Muscle layer of colon (tissue), 2 donors: ENCODE results near the gene ELAPOR1.

Source experiments
- H3K27ac ChIP-seq: one replicate; pipeline ENCODE4 v1.7.0; 2013; ENCODE audit warnings: low read depth, mild to moderate bottlenecking, low read length, moderate library complexity
- H3K27me3 ChIP-seq, 2 donors: one replicate each; pipeline ENCODE4 v1.7.0; 2013; ENCODE audit warnings: low read length in 2 of 2, mild to moderate bottlenecking in 2 of 2; ENCODE audit not compliant: insufficient read depth in 2 of 2, control insufficient read depth in 1 of 2
- H3K36me3 ChIP-seq: one replicate; pipeline ENCODE4 v1.7.0; 2013; ENCODE audit warnings: mild to moderate bottlenecking, low read length; ENCODE audit not compliant: insufficient read depth
- H3K4me1 ChIP-seq: one replicate; pipeline ENCODE4 v1.7.0; 2013; ENCODE audit warnings: mild to moderate bottlenecking, low read length; ENCODE audit not compliant: insufficient read depth
- H3K4me3 ChIP-seq, 2 donors: one replicate each; pipeline ENCODE4 v1.7.0; 2013; ENCODE audit warnings: low read length in 2 of 2, low read depth in 1 of 2, mild to moderate bottlenecking in 1 of 2, moderate library complexity in 1 of 2
- H3K9ac ChIP-seq: one replicate; pipeline ENCODE4 v1.7.0; 2013; ENCODE audit warnings: low read length
- H3K9me3 ChIP-seq: one replicate; pipeline ENCODE4 v1.7.0; 2013; ENCODE audit warnings: mild to moderate bottlenecking, low read length
- donor health status: abdominal sarcoma.
- donor health status: Adenocarcinoma of cecum.

Gene ELAPOR1, protein sequence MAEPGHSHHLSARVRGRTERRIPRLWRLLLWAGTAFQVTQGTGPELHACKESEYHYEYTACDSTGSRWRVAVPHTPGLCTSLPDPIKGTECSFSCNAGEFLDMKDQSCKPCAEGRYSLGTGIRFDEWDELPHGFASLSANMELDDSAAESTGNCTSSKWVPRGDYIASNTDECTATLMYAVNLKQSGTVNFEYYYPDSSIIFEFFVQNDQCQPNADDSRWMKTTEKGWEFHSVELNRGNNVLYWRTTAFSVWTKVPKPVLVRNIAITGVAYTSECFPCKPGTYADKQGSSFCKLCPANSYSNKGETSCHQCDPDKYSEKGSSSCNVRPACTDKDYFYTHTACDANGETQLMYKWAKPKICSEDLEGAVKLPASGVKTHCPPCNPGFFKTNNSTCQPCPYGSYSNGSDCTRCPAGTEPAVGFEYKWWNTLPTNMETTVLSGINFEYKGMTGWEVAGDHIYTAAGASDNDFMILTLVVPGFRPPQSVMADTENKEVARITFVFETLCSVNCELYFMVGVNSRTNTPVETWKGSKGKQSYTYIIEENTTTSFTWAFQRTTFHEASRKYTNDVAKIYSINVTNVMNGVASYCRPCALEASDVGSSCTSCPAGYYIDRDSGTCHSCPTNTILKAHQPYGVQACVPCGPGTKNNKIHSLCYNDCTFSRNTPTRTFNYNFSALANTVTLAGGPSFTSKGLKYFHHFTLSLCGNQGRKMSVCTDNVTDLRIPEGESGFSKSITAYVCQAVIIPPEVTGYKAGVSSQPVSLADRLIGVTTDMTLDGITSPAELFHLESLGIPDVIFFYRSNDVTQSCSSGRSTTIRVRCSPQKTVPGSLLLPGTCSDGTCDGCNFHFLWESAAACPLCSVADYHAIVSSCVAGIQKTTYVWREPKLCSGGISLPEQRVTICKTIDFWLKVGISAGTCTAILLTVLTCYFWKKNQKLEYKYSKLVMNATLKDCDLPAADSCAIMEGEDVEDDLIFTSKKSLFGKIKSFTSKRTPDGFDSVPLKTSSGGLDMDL

DNA sequence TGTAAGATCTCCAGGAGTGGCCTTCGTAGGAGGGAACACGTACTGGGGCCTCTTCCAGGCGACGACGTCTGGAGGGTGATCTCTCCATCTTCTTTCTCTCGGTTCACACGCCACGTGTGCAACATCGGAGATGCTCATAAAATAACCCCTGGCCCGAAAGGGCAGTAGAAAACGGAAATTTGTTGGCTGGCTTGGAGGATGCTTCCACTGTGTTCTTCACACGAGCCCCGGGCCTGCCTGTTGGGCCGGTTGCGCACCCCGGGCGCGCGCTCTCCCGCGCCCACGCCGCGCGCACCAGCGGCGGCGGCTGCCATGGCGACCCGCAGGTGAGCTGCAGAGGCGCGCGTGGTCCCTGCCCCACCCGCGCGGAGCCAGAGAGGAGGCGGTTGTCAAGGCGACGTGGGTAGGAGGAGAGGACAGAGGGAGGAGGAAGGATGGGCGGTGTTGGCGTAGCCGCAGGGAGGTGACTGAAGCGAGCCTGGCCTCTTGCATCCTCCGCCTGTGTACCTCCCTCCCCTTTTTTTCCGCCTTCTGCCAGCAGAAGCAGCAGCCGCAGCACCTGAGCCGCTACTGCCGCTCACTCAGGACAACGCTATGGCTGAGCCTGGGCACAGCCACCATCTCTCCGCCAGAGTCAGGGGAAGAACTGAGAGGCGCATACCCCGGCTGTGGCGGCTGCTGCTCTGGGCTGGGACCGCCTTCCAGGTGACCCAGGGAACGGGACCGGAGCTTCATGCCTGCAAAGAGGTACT is at the start of gene ELAPOR1:
Gene ELAPOR1 (plus strand): TSS at position 526 of the 752 bp plus-strand sequence. CDS start 69 bp downstream, at position 595.
- Histone ChIP-seq H3K36me3 (no peaks in the 10 kb centered on the region), H3K27me3 (peaks cover 18 to 26% of the 10 kb centered on the region in 2 donors), H3K4me1 (peaks cover 21% of the 10 kb centered on the region), H3K27ac (no peak within 1 kb of the TSS), H3K4me3 (peak within 1 kb of the TSS; percentile 28 to 57), H3K9me3 (no peaks in the 10 kb centered on the region), H3K9ac (no peak within 1 kb of the TSS)

DNA sequence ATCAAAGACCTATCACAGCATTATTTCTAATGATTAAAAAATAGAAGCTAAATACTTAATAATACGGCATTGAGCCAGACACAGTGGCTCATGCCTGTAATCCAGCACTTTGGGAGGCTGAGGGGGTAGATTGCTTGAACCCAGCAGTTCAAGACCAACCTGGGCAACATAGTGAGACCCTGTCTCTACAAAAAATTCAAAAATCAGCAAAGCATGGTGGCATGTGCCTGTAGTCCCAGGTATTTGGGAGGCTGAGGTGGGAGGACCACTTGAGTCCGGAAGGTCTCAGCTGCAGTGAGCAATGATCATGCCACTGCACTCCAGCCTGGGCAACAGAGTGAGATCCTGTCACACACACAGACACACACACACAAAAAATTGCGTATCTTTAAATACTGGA is 48.8 kb upstream of the ELAPOR1 start:
- no peak overlapping the region for H3K9ac ChIP-seq
- peaks cover 14% of the 10 kb centered on the region for H3K36me3 ChIP-seq

DNA sequence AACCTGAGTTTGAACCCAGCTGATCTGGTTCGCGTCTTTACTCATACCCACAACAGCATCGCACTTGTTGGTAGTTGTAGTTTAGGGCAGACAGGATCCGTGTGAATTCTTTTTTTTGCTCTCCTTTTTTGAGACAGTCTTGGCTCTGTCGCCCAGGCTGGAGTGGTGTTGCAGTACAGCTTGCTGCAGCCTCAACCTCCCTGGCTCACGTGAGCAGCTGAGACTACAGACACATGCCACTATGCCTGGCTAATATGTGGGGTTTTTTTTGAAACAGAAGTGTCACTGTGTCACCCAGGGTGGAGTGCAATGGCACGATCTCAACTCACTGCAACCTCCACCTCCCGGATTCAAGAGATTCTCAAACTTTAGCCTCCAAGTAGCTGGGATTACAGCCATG is 46.0 kb upstream of the ELAPOR1 start:
- Histone ChIP-seq H3K4me3 (no peak overlapping the region), H3K4me1 (no peaks in the 10 kb centered on the region), H3K36me3 (peaks cover 14% of the 10 kb centered on the region), H3K9ac (no peak overlapping the region), H3K27me3 (no peaks in the 10 kb centered on the region), H3K9me3 (no peaks in the 10 kb centered on the region), H3K27ac (no peak overlapping the region)

More for the DNA sequence above, 48.8 kb upstream of the ELAPOR1 start:
- Histone ChIP-seq H3K4me1 (no peaks in the 10 kb centered on the region), H3K9me3 (no peaks in the 10 kb centered on the region), H3K4me3 (no peak overlapping the region), H3K27me3 (no peaks in the 10 kb centered on the region), H3K27ac (no peak overlapping the region)

DNA sequence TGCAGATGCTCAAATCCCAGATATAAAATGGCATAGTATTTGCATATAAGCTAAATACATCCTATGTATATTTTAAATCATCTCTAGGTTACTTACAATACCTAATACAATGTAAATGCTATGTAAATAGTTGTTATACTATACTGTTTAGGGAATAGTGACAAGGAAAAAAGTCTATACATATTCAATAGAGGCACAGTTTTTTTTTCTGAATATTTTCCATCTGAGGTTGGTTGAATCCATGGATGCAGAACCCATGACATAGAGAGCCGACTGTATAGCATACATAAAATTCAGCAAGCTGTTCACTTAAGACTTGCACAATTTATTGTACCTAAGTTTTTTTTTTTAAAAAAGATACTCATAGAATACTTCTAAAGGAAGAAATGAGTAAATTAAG is 44.6 kb upstream of the ELAPOR1 start:
- Histone ChIP-seq H3K36me3 (peaks cover 14% of the 10 kb centered on the region), H3K27ac (no peak overlapping the region), H3K4me1 (no peaks in the 10 kb centered on the region), H3K27me3 (no peaks in the 10 kb centered on the region), H3K9ac (no peak overlapping the region), H3K4me3 (no peak overlapping the region), H3K9me3 (no peaks in the 10 kb centered on the region)

DNA sequence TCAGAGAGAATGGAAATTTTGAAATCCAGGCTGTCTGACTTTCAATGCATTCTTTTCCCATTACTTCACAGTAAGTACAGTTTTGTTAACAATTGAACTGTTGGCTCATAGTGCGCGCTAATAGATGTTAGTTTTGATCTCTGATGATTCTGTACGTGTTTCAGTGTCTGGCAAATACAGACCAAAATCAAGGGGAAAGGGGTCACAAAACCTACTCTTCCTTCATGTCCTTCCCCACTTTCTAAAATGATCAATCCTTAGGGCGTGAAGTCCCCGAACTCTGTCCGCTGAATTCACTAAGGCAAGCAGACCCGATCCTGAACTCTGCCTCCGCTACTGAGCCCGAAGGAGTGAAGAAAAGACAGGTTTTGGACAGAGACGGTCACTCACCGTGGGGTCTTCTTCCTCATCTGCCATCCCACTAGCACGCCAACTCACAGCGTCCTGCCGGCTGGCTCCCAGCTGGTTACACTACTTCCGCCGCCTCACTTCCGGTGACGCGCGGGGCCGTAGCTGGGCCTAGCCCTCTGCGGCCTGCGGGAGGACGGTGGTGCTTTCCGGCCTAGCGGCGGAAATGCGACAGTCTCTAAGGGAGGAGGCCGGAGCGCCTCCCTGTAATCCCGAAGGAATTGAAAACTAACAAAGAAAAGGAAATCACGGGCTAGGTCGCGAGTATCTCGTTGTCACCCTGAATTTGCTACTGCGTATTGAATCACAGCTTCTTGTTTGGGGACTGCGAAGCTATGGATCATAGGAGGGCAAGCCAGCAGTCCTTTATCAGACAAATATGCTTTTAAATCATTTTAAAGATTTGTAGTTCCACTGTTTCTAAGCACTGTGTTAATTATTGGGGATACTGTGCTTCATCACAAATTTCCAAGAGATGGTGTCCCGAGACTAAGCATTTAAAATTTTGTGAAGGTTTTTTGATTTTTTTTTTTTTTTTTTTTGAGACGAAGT is 38.1 kb upstream of the ELAPOR1 start, which contains the start of gene TAF13:
Gene TAF13 (minus strand): TSS at position 473 of the 960 bp plus-strand sequence. CDS start 56 bp downstream, at position 417.
- H3K4me1 ChIP-seq, result peaks cover 7% of the 10 kb centered on the region
- H3K36me3 ChIP-seq, result no peaks in the 10 kb centered on the region
- H3K4me3 ChIP-seq, result peak within 1 kb of the TSS; percentile 48 to 89
- H3K9me3 ChIP-seq, result no peaks in the 10 kb centered on the region
- peak within 1 kb of the TSS; percentile 91 for H3K9ac ChIP-seq
- H3K27me3 ChIP-seq, result no peaks in the 10 kb centered on the region
- H3K27ac ChIP-seq, result peak within 1 kb of the TSS; percentile 90

DNA sequence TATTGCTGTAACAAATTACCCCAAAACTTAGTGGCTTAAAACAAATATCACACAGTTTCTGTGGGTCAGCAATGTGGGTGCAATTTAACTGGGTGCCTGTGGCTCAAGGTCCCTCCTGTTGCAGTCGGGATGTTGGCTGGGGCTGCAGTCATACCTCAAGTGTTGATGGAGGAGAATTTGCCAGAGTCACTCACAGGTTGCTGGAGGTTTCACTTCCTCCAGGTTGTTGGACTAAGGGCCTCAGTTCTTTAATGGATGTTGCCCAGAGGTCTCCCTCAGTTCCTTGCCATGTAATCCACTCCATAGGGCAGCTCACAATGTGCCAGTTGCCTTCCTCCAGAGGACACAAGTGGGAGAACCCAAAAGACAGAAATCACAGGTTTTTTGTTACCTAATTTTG is 35.6 kb upstream of the ELAPOR1 start:
- H3K9ac ChIP-seq, result no peak overlapping the region

DNA sequence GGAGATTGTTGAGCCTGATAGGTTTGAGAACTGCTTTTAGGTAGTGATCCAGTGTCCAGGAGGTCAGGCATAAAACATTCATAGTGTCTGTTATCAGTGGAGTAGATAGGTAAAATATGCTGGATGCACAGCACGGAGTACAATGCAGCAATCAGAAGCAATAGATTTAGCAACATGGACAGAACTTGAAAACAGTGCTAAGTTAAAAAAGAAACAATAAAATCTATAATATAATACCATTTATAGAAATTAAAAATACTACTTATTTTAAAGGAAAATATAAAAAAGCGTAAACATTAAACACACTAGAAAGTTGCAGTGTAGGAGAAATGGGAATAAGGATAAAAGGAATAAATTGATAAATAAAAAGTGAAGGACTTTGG is 34.7 kb upstream of the ELAPOR1 start:
- Histone ChIP-seq H3K9ac (no peak overlapping the region), H3K27me3 (no peaks in the 10 kb centered on the region), H3K4me3 (no peak overlapping the region), H3K36me3 (no peaks in the 10 kb centered on the region), H3K27ac (no peak overlapping the region), H3K4me1 (peaks cover 7% of the 10 kb centered on the region), H3K9me3 (no peaks in the 10 kb centered on the region)

More for the DNA sequence above, 35.6 kb upstream of the ELAPOR1 start:
- Histone ChIP-seq H3K9me3 (no peaks in the 10 kb centered on the region), H3K27me3 (no peaks in the 10 kb centered on the region), H3K36me3 (no peaks in the 10 kb centered on the region), H3K4me3 (no peak overlapping the region), H3K4me1 (peaks cover 7% of the 10 kb centered on the region), H3K27ac (no peak overlapping the region)

DNA sequence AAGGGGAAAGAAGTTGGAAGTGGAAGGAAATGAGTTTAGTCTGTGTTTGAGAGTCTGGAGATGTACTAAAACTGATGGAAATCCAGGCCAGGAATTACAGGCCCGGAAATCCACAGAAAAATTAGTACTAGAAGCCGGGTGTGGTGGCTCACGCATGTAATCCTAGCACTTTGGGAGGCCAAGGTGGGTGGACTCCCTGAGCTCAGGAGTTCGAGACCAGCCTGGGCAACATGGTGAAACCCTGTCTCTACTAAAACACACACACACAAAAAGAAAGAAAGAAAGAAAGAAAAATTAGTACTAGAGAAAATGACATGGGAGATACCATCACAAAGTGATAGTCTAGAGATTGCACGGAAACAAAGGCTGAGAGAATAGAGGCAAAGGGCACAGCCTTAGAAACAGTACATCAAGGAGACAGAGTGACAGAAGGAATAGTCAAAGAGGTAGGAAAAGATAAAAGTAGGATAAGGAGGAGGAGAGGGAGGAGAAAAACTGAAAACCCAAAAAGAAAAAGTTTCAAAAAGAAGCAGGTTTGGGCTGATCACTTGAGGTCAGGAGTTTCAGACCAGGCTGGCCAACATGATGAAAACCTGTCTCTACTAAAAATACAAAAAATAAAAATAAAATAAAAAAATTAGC is 33.4 kb upstream of the ELAPOR1 start:
- no peak overlapping the region for H3K4me3 ChIP-seq
- no peak overlapping the region for H3K27ac ChIP-seq
- no peaks in the 10 kb centered on the region for H3K36me3 ChIP-seq
- no peaks in the 10 kb centered on the region for H3K9me3 ChIP-seq
- no peaks in the 10 kb centered on the region for H3K4me1 ChIP-seq
- no peak overlapping the region for H3K9ac ChIP-seq
- H3K27me3 ChIP-seq, result no peaks in the 10 kb centered on the region

DNA sequence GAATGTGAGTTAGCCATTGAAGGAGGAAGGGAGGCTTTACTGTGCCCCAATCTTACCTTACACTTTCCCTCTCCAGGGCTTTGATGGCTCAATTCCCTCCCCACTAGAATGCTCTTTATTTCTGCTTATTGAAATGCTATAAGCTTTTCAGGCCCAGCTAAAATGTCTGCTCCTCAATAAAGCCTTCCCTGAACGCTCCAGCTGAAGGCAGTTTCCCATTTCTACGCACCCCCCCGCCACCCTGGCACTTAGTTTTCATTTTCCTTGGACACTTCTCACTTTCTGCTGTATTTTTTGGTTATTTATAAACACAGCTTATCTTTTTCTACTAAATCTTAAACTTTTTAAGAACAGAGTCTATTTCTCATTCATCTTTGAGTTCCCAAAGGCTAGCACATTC is 30.4 kb upstream of the ELAPOR1 start:
- Histone ChIP-seq H3K4me3 (no peak overlapping the region), H3K9me3 (no peaks in the 10 kb centered on the region), H3K9ac (no peak overlapping the region), H3K27ac (no peak overlapping the region), H3K27me3 (no peaks in the 10 kb centered on the region), H3K4me1 (no peaks in the 10 kb centered on the region), H3K36me3 (no peaks in the 10 kb centered on the region)

DNA sequence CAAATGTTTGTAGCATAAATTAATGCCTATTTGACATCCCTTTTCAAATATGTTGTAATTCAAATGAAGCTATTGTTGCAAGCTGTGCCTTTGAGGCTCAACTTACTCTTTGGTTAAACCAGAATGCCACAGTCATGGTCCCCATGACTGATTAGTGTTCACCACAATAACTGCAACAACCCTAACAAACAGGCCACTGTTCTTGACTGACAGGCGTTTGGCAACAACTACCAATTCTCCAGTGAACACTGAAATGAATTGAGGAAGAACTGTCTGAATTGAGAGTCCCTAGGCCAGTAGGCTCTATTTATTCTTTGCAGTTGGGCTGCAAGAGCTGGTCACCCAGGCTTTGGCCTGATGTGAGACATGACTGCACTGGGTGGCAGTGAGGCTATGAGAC is 30.0 kb upstream of the ELAPOR1 start:
- Histone ChIP-seq H3K4me1 (peaks cover 2% of the 10 kb centered on the region), H3K27ac (no peak overlapping the region), H3K9me3 (no peaks in the 10 kb centered on the region), H3K36me3 (no peaks in the 10 kb centered on the region), H3K4me3 (no peak overlapping the region), H3K27me3 (no peaks in the 10 kb centered on the region), H3K9ac (no peak overlapping the region)
